ENCODE data around the gene CAB39L.

The CAB39L gene

DNA sequence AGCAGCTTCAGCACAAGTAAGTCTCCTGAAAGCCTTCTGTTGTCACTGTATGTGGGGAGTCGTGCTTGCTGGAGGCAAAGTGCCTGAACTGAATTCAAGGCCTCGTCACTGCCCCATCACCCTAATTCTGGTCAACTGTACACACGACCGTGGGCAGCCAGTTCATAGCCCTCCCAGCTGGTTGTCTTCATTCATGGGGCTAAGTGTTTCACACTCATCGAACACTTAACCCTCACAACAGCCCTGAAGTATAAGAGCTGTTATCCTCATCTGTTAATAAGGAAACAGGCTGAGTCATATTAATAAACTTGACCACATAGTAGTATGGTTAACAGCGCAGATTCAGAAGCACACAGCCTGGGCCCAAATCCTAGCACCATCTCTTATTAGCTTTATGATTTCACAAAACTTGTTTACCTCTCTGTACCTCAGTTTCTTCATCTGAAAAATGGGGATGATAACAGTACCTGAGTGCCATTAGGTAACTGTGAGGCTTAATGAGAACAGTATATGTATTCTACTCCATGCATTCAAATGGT lies 129.5 kb downstream of the CAB39L start:
- DNase-seq (ENCODE audit: low read depth in 1 of 2, low spot score in 1 of 2): no peak

DNA sequence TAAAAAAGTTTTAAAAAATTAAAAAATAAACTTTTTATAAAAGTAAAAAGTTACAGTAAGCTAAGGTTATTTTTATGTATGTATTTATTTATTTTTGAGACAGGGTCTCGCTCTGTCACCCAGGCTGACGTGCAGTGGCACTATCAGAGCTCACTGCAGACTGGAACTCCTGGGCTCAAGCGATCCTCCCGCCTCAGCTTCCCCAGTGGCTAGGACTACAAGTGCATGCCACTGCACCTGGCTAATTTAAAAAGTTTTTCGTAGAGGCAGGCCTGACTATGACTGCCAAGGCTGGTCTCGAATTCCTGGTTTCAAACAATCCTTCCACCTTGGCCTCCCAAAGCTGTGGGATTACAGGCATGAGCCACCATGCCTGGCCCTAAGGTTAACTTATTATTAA lies 132.0 kb downstream of the CAB39L start:
- DNase-seq (ENCODE audit: low read depth in 1 of 2, low spot score in 1 of 2): no peak

DNA sequence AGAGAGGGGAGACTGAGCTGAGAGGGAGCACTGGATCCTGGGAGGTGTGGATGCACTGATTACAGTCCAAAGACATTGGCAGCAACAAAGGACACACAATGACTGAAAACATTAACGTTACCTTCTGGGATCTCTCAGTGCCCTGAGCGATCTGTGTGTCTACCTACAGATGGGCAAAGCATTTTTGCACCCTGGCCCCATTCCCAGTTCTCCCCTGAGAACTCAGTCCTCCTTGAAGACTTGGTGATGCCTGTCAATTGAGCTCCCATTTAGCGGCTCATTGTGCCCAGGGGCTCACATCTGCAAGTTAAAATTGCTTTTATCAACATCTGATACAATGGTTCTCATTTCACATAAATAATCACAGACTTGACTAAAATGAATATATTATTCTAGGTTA lies 133.6 kb downstream of the CAB39L start:
- no peak for DNase-seq (ENCODE audit: low read depth in 1 of 2, low spot score in 1 of 2)

DNA sequence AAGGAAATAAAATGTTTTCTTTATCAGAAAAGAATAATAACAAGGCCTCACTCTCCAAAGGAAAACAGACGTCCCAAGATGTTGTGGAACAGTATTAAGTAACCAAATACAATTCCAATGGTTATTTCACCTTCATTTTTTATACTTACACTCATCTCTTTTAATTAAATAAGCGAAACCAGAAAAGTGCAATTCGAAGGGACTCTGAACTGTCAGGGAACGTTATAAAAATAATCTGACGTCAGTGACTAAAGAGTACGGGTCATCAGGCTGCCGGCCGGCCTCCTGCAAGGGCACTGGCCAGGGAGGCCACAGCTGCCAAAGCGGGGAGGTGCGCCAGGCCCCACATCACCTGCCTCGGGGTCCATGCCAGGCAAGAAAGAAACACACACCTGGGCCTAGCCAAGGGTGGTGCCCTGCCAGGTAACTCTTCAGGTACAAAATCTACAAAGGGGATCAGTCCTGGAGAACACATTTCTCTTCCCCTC lies 134.9 kb downstream of the CAB39L start:
- no peak for DNase-seq (ENCODE audit: low read depth in 1 of 2, low spot score in 1 of 2)

DNA sequence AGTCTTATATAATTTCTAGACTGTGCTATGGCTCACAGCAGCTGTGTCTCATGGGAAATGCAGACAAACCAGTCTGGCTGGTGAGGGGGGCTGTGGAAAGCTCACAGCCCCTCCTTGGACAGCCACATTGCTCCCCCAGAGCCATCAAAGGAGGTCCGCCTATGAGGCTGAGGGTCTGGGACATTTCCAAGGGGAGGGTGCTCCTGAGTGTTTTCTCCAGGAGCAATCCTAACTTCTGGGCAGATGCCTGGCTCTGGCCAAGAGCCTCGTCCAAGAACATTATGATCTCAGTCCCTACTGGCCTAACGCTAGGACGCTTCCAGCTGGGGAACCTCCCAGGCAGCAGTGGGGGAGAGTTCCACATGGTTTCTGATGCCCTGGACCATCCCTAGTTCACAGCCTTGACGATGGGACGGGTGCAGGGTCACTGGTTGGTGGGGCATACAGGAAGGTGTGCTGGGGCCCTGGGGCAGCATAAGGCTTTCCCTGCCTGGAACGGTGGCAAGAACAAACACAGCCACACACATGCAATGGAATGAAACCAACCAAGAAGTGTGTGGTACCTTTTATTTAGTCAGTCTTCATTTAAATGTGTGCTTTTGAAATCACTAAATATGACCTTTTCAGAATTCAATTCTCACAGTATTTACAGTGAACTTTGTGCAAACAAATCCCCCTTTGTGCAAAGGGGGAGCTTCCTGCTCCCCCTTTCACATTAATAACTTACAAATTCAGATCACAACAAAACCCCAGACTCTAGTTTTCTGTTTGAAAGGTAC lies 135.6 kb downstream of the CAB39L start:
- DNase-seq (ENCODE audit: low read depth in 1 of 2, low spot score in 1 of 2): no peak

DNA sequence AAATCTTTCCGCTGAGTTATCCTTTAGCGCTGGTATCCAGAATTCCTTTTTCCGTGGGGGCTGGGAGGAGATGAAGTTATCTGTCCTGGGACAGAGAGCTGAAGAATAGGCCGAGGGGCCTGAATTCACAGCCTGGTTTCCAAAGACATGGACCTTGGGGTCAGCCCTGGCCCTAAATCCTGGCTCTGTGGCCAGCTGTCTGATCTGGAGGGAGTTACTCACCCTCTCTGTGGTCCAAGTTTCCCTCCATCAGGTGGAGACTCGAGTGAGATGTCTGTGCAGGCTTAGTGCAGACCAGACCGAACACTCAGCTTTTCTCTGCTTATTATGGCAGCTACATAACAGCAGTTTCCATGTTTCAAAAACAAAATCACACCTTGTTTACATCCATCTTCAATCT lies 136.5 kb downstream of the CAB39L start:
- no peak for DNase-seq (ENCODE audit: low read depth in 1 of 2, low spot score in 1 of 2)

DNA sequence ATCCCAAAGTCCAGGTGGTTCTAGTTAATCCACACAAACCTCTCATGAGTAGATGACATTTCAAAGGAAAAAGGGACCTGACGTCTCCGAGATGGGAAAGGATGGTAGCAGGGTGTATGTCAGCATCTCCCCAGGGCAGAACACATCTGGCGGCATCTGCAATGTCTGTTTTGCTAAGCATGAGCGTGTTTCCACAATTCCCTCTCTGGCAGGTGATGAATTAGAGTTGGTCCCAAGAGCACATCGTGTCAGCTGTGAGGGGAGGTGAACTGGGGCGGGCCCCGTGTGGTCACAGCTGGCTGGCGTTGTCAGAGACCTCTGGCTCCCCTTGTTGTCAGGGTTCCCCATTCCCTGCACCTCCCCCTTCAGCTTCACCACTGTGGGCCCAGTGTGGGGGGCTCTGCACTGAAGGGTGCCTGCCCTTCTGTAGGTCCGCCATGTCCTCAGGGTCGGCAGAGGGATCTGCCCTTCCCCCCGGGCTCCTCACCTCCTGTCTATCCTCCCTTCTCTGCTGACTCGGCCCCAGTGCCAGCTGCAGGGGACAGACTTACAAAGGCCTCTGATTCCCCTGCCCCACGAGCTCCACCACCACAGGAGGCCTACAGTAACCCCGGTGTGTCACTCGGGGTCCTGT lies 138.0 kb downstream of the CAB39L start:
- DNase-seq (ENCODE audit: low read depth in 1 of 2, low spot score in 1 of 2): no peak

DNA sequence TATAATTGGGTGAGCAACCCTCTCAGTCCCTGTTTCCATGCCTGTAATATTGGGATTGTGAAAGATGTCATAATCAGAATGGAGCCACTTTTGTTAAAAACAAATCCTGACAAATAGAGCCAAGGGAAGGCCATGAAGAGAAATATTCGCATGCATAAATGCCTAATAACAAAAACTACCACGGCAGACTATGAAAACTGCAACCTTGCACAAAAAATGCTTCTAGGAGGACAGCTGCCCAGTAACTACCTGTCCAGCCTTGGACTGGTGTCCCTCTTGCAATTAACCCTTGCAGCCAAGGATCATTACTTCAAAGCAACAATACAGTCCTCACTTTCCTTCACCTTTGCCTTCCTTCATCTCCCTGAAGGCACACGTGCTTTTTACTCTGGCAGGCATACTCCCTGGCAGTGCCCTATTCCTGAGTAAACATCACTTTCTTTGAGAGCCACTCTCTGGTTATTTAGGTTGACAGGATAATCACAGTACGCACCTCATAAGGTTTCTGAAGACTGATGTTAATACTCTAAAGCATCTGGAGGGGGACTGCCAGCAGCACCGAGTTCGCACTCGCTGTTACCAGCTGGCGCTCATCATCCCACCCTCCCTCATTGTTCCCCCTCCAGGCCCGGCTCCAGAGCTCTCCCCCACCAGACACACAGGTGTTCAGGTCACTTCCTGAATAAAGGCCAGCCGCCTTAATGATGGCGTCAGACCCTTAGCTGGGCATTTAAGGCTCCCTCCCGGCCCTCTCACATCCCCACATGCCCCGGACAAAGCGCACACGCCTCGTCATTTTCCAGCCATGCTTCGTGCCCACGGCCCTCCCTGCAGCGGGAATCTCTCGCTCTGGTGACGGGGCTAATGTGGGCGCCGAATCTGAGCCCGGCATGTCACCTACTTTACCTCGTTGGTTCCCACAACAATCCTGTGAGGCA lies 138.8 kb downstream of the CAB39L start:
- no peak for DNase-seq (ENCODE audit: low read depth in 1 of 2, low spot score in 1 of 2)

DNA sequence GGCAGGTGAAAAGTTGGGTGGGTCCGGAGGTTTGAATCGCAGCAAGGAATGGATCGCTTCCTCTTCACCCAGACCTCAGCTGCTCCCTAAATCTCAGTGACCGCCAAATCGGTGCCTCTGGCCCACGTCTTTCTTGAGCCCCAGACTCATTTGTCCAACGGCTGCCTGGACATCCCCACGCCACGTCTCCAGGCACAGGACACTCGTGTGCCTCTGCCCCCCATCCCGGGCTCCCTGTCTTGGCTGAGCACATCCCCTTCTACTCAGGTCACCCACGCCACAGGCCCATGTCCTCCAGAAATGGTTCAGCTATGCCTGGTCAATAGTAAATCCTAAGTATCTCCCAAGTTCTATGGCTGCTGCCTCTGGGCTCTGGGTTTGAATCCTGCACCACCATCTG lies 139.5 kb downstream of the CAB39L start:
- no peak for DNase-seq (ENCODE audit: low read depth in 1 of 2, low spot score in 1 of 2)

DNA sequence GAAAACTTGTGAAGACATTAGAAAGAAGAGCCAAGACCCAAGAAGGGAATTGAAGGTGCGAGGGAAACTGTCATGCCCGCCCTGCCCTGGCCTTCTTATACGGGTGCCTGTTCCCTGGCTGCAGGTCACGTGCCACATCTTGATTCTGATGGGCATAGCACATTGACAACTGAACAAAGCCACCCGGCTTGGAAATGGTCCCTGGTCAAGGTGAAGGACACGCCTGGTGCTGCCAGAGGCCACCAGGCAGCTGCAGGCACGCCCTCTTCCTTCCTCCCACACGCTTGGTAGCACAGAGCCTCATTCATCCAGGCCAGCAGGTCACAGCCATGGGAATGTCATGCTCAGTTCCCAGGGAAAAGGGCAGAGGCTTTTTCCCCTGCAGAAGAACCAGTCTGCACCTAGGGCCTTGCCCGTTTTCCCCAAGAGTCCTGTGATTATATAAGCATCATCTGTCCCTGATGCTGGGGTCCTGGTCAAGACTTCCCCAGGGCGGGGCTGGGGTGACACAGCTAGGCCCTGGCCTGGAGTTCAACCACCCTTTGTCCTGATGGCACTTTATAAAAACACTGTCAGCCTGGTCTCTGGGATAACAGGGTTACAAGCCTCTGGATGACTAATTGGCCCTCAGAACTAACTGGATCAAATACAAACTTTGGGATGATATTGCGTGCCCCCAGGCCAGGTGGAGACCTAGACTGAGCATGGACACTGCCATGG lies 140.2 kb downstream of the CAB39L start:
- DNase-seq (ENCODE audit: low read depth in 1 of 2, low spot score in 1 of 2): no peak

DNA sequence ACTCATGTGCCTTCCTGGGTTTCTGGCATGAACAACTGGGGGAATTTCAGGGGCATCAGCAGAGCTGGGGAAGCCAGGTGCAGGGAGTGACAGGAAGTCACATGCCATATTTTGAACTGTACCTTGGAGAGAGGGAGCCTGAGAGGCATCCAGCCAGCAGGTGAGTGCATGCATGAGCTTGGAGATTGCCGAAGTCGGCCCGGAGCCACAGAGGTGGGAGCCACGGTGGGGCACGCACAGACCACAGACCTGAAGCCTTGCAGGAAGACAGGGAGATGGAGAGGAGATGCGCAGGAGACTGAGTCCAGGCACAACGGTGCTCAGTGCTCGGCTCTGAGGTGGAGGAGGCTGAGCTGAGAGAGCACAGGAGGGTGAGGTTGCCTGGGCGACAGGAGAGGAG lies 141.0 kb downstream of the CAB39L start:
- DNase-seq (ENCODE audit: low read depth in 1 of 2, low spot score in 1 of 2): no peak

DNA sequence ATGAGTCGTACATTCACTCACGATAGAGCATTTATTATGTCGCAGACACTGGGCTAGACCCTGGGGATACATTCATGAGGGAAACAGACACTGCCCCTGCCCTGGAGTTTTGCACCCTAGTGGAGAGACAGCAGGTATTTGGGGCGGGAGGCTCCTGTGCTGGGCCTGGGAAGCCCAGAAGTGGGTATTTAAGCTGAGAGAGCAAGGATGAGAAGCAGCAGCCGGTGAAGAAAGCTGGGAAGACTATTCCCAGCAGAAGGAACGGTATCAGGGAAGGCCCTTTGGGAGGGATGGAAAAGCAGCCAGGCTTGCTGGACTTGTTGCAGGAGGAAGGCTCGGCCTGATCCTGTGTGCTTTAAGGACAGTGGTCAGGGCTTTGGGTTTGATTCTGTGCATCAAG lies 141.6 kb downstream of the CAB39L start:
- no peak for DNase-seq (ENCODE audit: low read depth in 1 of 2, low spot score in 1 of 2)

DNA sequence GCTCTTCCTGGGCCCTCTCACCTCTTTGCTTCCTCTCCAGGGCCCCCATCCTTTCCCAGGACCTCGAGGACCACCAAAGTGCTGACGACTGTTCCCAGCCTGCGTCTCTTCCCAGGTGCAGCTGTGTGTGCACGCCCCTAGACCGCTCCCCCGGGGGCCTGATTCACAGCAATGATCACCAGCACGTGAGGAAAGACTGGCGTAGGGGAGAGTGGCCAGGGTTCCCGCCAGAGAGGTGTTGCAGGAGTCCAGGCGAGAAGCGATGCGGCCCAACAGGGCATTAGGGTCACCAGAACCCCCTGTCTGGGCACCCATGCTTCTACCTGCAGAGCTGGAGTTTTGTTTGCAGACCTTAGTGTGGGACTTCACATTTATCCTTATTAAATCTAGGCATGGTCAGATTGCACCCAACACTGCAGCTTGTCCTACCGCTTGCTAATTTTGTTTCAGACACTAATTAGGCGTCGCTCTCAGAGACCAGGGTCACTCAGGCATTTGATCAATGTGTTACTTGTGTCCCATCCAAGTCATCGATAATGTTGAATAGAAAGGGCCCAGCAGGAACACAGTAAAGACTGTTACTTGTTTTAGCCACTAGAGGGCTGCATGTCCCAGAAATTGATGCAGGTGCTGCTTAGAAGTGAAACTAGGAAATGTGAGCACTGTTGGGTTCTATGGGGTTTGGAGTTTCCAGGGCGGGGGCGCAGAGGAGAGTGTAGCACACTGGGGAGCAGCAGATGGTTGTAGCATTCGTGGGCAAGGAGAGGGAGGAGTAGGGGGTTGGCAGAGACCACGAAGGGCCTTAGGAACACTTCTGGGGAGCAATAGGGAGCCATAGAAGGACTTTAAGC lies 142.9 kb downstream of the CAB39L start:
- peak; percentile 37 to 39 for DNase-seq (ENCODE audit: low read depth in 1 of 2, low spot score in 1 of 2)

DNA sequence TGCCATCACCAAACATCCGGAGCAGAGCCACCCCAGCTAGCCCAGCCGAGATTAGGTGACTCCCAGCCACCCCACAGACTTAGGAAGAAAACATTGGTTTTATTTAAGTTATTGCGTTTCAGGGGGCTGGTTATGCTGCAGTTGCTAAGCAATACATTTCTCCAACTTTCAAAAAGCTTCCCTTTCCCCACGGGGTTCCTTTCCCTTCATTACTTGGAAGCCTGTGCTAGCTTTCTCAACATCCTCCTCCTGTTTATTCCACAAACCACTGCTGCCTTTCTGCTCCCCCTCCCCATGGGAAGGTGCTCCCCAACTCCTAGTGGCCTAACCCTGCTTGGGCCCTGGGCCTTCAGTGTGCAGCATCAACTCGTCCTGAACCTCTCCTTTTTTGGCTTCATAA lies 143.6 kb downstream of the CAB39L start:
- no peak for DNase-seq (ENCODE audit: low read depth in 1 of 2, low spot score in 1 of 2)

DNA sequence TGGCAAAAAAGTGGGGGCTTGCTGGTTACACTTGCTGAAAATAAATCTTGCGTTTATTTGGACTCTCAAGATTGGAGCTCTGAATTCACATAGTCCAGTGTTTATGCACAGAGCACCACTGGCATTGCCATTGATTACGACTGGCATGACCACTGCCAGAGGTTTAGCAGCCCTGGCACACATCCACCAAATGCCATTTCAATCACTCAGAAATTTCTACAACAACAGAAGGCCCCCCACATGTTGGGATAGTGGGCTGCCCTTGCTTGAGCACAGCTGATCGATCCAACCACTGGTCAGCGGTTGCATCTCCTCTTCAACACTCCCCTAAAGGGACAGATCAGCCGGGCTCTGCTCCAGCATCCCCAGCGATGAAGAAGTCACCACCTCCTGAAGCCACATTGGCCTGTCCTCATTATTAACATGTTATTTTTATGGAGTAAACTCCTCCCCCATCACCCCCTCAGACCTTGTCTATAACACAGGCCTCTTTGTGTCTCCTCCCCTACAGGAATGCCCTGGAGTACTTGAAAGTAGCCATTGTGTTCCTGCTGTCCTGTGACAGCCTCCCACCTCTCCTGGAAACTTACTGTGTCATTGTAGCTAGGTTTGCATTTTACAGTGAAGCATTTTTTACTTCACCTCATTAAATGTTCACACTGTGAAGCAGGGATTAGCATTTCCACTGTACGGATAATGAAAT lies 144.8 kb downstream of the CAB39L start:
- DNase-seq (ENCODE audit: low read depth in 1 of 2, low spot score in 1 of 2): no peak

DNA sequence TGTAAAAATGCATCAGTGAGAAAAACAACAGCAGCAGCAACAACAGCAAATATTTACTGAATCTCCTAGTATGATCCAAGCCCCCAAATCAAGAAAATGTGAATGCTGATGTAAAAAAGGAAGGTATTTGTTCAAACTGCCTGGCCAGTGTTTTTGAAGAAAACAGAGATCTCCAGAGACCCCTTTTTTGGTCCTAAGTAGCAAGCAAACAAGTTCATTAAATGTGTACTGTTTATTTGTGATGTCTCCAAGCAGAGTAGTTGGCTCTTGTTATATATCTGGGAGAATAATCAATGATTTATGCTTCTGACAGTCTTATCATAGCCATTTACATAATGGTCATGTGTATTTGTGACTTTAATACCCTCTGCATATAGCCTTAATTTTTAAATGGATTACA lies 145.4 kb downstream of the CAB39L start:
- no peak for DNase-seq (ENCODE audit: low read depth in 1 of 2, low spot score in 1 of 2)

DNA sequence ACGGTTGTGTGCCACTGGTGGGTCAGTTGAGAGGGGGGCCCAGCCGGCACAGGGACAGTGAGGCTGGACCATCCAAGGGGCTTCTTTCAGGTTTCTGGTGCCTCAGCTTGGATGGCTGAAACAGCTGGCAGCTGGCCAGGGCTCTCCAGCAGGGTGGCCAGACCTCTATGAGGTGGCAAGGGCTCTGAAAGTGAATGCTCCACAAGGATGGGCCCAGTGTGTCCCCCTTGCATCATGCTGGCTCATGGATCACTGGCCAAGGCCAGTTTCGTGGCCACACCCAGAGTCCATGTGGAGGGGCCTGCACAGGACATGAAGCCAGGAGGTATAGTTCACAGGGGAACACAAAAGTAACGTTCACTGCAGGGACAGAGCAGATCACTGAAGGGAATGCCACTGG lies 146.5 kb downstream of the CAB39L start:
- DNase-seq (ENCODE audit: low read depth in 1 of 2, low spot score in 1 of 2): no peak

DNA sequence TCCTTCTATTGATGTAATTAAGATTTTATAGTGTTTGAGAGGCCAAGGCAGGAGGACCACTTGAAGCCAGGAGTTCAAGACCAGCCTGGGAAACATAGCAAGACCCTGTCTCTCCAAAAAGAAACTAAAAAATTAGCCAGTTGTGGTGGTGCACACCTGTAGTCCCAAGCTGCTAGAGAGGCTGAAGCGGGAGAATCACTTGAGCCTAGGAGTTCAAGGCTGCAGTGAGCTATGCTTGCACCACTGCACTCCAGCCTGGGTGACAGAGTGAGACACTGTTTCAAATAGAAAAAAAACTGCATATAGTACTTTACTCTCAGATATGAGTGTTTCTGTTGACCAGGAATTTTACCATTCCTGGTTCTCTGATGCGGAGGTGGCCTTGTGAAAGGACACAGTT lies 147.2 kb downstream of the CAB39L start:
- no peak for DNase-seq (ENCODE audit: low read depth in 1 of 2, low spot score in 1 of 2)

DNA sequence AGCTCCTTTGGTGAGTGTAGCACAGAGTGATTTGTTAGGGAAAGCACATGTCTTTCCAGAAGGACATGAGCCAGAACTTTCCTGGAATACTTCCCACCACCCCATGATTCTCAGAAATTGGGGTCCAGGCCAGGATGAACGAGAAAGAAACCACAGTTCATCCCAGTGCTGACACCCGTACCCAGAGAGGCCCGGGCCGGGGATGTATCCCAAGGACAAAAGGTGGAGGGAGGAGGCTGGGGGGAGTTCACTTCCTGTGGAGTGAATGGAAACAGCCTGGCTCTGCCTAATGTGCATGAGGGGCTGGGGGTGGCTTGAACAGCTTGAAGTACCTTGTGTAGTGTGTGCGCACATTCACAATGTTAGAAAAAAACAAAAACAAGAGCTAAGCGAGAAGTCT lies 148.6 kb downstream of the CAB39L start:
- DNase-seq (ENCODE audit: low read depth in 1 of 2, low spot score in 1 of 2): no peak
